B cell (primary cell): ENCODE data around the gene DDX17. TPM values are rescaled to one million over a fixed set of nuclear protein-coding genes. Genes with fewer than 3 reads are reported as not detected.

Source experiments
- ATAC-seq: fragments of 200-7000 bp; cut with Tn5 transposase; one replicate; pipeline ENCODE4 v1.10.0; 2021; ENCODE audit warnings: low read depth, mild to moderate bottlenecking, moderate number of reproducible peaks, moderate library complexity
- CTCF ChIA-PET: fragments of 350-600 bp; sonication (Branson Sonifier 250); formaldehyde crosslinking; loops from one replicate; lab custom pipeline; 2021; ENCODE audit warnings: antibody characterized with exemption, inconsistent platforms; lab: Charles Lee
- POLR2A ChIA-PET: fragments of 350-600 bp; sonication (Branson Sonifier 250); formaldehyde crosslinking; loops from one replicate; lab custom pipeline; 2021; ENCODE audit warnings: antibody characterized with exemption; lab: Charles Lee
- DNase-seq: peaks from one replicate; pipeline ENCODE4 v3.0.0; 2013
- H2AFZ ChIP-seq: 2 replicates; pipeline ENCODE4 v1.6.1; 2012; ENCODE audit warnings: mild to moderate bottlenecking, low read depth, low read length; ENCODE audit not compliant: insufficient read depth, poor library complexity, severe bottlenecking
- H3K27ac ChIP-seq, 2 donors: 1 replicate in 1 of 2; 2 replicates in 1 of 2; pipeline ENCODE4 v1.5.1; 2012 to 2013; ENCODE audit warnings: low read length in 2 of 2, mild to moderate bottlenecking in 2 of 2, moderate library complexity in 1 of 2
- H3K27me3 ChIP-seq, 4 experiments: fragments of 200-600 bp in 1 of 4; sonication (generic) in 1 of 4; replicated peaks in 1 of 4; 1 replicate in 2 of 4; 2 replicates in 2 of 4; pipeline versions ENCODE4 v1.6.1 to v1.7.0; 2013 to 2016; ENCODE audit warnings: low read length in 3 of 4, mild to moderate bottlenecking in 2 of 4, mixed read lengths in 1 of 4, moderate library complexity in 1 of 4; ENCODE audit not compliant: insufficient read depth in 4 of 4, control insufficient read depth in 3 of 4; ENCODE audit errors: control extremely low read depth in 1 of 4
- H3K36me3 ChIP-seq, 2 experiments: replicated peaks in 1 of 2; 1 replicate in 1 of 2; 2 replicates in 1 of 2; pipeline versions ENCODE4 v1.6.1 to v1.7.1; 2013; ENCODE audit warnings: low read length in 1 of 2; ENCODE audit not compliant: insufficient read depth in 2 of 2, control insufficient read depth in 1 of 2; ENCODE audit errors: control extremely low read depth in 1 of 2, extremely low read depth in 1 of 2
- H3K4me1 ChIP-seq, 2 donors: fragments of 200-600 bp in 1 of 2; sonication (generic) in 1 of 2; 1 replicate in 1 of 2; 2 replicates in 1 of 2; pipeline versions ENCODE4 v1.5.1 to v1.6.1; 2013 to 2017; ENCODE audit warnings: low read length in 2 of 2; ENCODE audit not compliant: control insufficient read depth in 2 of 2, insufficient read depth in 2 of 2
- H3K4me2 ChIP-seq: replicated peaks from 2 replicates; pipeline ENCODE3; 2012; ENCODE audit warnings: mild to moderate bottlenecking, low read depth, low read length; ENCODE audit not compliant: poor library complexity, severe bottlenecking
- H3K4me3 ChIP-seq, 5 experiments: fragments of 200-600 bp in 1 of 5; sonication (generic) in 1 of 5; 1 replicate in 3 of 5; 2 replicates in 2 of 5; pipeline versions ENCODE4 v1.5.1 to v1.7.0; 2011 to 2016; ENCODE audit warnings: low read length in 4 of 5, mild to moderate bottlenecking in 4 of 5, low read depth in 2 of 5, control low read depth in 1 of 5, moderate library complexity in 1 of 5; ENCODE audit not compliant: insufficient read depth in 1 of 5; ENCODE audit errors: control extremely low read depth in 1 of 5, extremely low read depth in 1 of 5
- H3K79me2 ChIP-seq: fragments of 200-600 bp; sonication (generic); one replicate; pipeline ENCODE4 v1.6.0; 2016; ENCODE audit warnings: low read length; ENCODE audit not compliant: control insufficient read depth, insufficient read depth
- H3K9ac ChIP-seq: fragments of 200-600 bp; sonication (generic); 2 replicates; pipeline ENCODE4 v1.6.1; 2017; ENCODE audit warnings: mild to moderate bottlenecking, low read length, moderate library complexity
- H3K9me3 ChIP-seq, 3 donors: one replicate each; pipeline versions ENCODE4 v1.6.1 to v1.7.1; 2013; ENCODE audit warnings: low read length in 2 of 3; ENCODE audit not compliant: control insufficient read depth in 2 of 3, insufficient read depth in 1 of 3; ENCODE audit errors: control extremely low read depth in 1 of 3
- H4K20me1 ChIP-seq: 2 replicates; pipeline ENCODE4 v1.6.0; 2012; ENCODE audit warnings: mild to moderate bottlenecking, low read length; ENCODE audit not compliant: insufficient read depth, control insufficient read depth, poor library complexity, severe bottlenecking
- H3K27ac Mint-ChIP-seq: one replicate; pipeline ENCODE4 v1.8.0; 2021; ENCODE audit warnings: mixed read lengths
- H3K27me3 Mint-ChIP-seq: one replicate; pipeline ENCODE4 v1.8.0; 2021; ENCODE audit warnings: mixed read lengths
- H3K4me1 Mint-ChIP-seq: one replicate; pipeline ENCODE4 v1.8.0; 2021; ENCODE audit warnings: mixed read lengths
- H3K4me3 Mint-ChIP-seq: one replicate; pipeline ENCODE4 v1.8.0; 2021; ENCODE audit warnings: mixed read lengths
- H3K9me3 Mint-ChIP-seq: one replicate; pipeline ENCODE4 v1.8.0; 2022; ENCODE audit warnings: mixed read lengths; ENCODE audit not compliant: insufficient read depth
- CTCF ChIP-seq: fragments of 200-600 bp; IDR thresholded peaks from one replicate; pipeline ENCODE4 v1.8.0; 2022; ENCODE audit warnings: antibody characterized with exemption, mild to moderate bottlenecking
- EZH2 ChIP-seq: IDR thresholded peaks from 2 replicates; pipeline ENCODE4 v1.6.1; 2012; ENCODE audit warnings: borderline replicate concordance, low read depth, mild to moderate bottlenecking, moderate library complexity, low read length; ENCODE audit not compliant: insufficient read depth, poor library complexity, severe bottlenecking
- WGBS: methylation state at CpG from one replicate; pipeline ENCODE4 v1.1.5; 2013; ENCODE audit warnings: missing lambda C conversion rate; ENCODE audit not compliant: insufficient coverage; 5-methylcytosine and 5-hydroxymethylcytosine counted together
- intact Hi-C: fragments of 100-400 bp; cut with micrococcal nuclease; formaldehyde crosslinking; loops from one replicate; pipeline ENCODE4 v1.10.0; 2022
- polyA plus RNA-seq: library from polyadenylated mRNA; depleted of rRNA; stranded (reverse); fragments of >200 nt; gene quantifications from 2 replicates; pipeline ENCODE4 v1.2.3, GENCODE V29; 2012
- total RNA-seq, 2 donors: library from RNA; stranded (reverse); fragments of 120-200 nt in 1 of 2; gene quantifications; 1 replicate in 1 of 2; 2 replicates in 1 of 2; pipeline versions ENCODE4 v1.2.3 to v1.2.4, GENCODE V29; 2013 to 2022

Gene DDX17
- total and polyA plus RNA-seq, 2 donors (not counting 1 experiment from before 2014, with no cell fraction given) = 754 to 936 TPM

GRCh38 chr22:38497869-38498268, 8.2 kb downstream of the DDX17 start:
- Histone ChIP-seq H3K36me3 (peaks cover 6 to 93% of the 10 kb centered on the region in 2 experiments), H3K4me2 (no peak overlapping the region), H2AFZ (no peak overlapping the region), H3K9me3 (no peaks in the 10 kb centered on the region), H4K20me1 (peaks cover 81% of the 10 kb centered on the region), H3K4me1 (peaks cover 11 to 18% of the 10 kb centered on the region in 2 donors), H3K79me2 (peaks cover 92% of the 10 kb centered on the region), H3K9ac (no peak overlapping the region), H3K4me3 (no peak overlapping the region), H3K27ac (no peak overlapping the region), H3K27me3 (no peaks in the 10 kb centered on the region)
- ChIA-PET POLR2A (interaction anchor here (0.6 to 1.1 kb wide), 2 partner anchors 13 to 16 kb away, joined by 3 to 5 read pairs; no protein-coding TSS in a partner anchor), CTCF (interaction anchor here (1.7 kb wide), 1 partner anchor 74 kb away, joined by 4 read pairs; no protein-coding TSS in a partner anchor)
- H3K27ac Mint-ChIP-seq = no peak overlapping the region
- DNase-seq (no peak), ATAC-seq (no peak)
- TF ChIP-seq CTCF = no peak
- no peak for TF ChIP-seq EZH2
- intact Hi-C loops = no loop called here
- peaks cover 29% of the 10 kb centered on the region for H3K4me1 Mint-ChIP-seq
- no peaks in the 10 kb centered on the region for H3K9me3 Mint-ChIP-seq
- H3K27me3 Mint-ChIP-seq = no peaks in the 10 kb centered on the region
- no CpG with 5 or more reads among the region's 3 CpGs for WGBS
- H3K4me3 Mint-ChIP-seq = no peak overlapping the region

- intact Hi-C loops = no loop called here
- H3K4me3 Mint-ChIP-seq = no peak overlapping the region
- no peaks in the 10 kb centered on the region for H3K4me1 ChIP-seq
- peaks cover 63% of the 10 kb centered on the region for H3K79me2 ChIP-seq
- ChIA-PET CTCF (interaction anchor here (0.6 to 0.7 kb wide), 2 partner anchors 73 to 229 kb away, joined by 3 to 4 read pairs; no protein-coding TSS in a partner anchor), POLR2A (interaction anchor here (0.6 kb wide), 2 partner anchors 20 to 35 kb away, joined by 5 read pairs; no protein-coding TSS in a partner anchor)
- no peak overlapping the region for H3K4me2 ChIP-seq
- H3K4me3 ChIP-seq = no peak overlapping the region
- 97% methylated on average over 11 of the region's 12 CpGs for WGBS
- peaks cover 9% of the 10 kb centered on the region for H3K4me1 Mint-ChIP-seq
- no peaks in the 10 kb centered on the region for H3K27me3 ChIP-seq
- no peak for ATAC-seq
- peaks cover 8 to 97% of the 10 kb centered on the region in 2 experiments for H3K36me3 ChIP-seq
- peaks cover 89% of the 10 kb centered on the region for H4K20me1 ChIP-seq
- H3K9me3 ChIP-seq = no peaks in the 10 kb centered on the region
- no peak for DNase-seq
- TF ChIP-seq EZH2 (no peak), CTCF (no peak)
- no peak overlapping the region for H2AFZ ChIP-seq
- no peak overlapping the region for H3K27ac Mint-ChIP-seq
- no peaks in the 10 kb centered on the region for H3K9me3 Mint-ChIP-seq
- H3K9ac ChIP-seq = no peak overlapping the region
- no peak overlapping the region for H3K27ac ChIP-seq
- H3K27me3 Mint-ChIP-seq = no peaks in the 10 kb centered on the region
These were observed 11.2 kb downstream of the DDX17 start for GRCh38 chr22:38494939-38495338.
